Suprapubic skin (tissue), 4 donors: ENCODE measurements around the gene PELI2.

Experiments
- POLR2A ChIP-seq, 2 donors: fragments of 450-650 bp; IDR thresholded peaks; one replicate each; pipeline ENCODE4 v1.6.1; 2017; ENCODE audit warnings: antibody characterized with exemption in 2 of 2, mild to moderate bottlenecking in 2 of 2, moderate library complexity in 2 of 2
- POLR2AphosphoS5 ChIP-seq, 3 donors: sonication (generic); formaldehyde crosslinking; IDR thresholded peaks; one replicate each; pipeline ENCODE4 v1.6.1; 2017; ENCODE audit warnings: antibody characterized with exemption in 3 of 3
- TF ChIP-seq, protein P1 (sequence below), 2 donors: fragments of 200-600 bp in 1 of 2; fragments of 450-650 bp in 1 of 2; sonication (generic) in 1 of 2; IDR thresholded peaks; one replicate each; pipeline ENCODE4 v1.5.1; 2016 to 2019; ENCODE audit warnings: antibody characterized with exemption in 2 of 2, mild to moderate bottlenecking in 1 of 2, moderate library complexity in 1 of 2

GRCh38 chr14:56118611-56119181 is 485 bp downstream of the PELI2 start:
- TF ChIP-seq, protein P1, sequence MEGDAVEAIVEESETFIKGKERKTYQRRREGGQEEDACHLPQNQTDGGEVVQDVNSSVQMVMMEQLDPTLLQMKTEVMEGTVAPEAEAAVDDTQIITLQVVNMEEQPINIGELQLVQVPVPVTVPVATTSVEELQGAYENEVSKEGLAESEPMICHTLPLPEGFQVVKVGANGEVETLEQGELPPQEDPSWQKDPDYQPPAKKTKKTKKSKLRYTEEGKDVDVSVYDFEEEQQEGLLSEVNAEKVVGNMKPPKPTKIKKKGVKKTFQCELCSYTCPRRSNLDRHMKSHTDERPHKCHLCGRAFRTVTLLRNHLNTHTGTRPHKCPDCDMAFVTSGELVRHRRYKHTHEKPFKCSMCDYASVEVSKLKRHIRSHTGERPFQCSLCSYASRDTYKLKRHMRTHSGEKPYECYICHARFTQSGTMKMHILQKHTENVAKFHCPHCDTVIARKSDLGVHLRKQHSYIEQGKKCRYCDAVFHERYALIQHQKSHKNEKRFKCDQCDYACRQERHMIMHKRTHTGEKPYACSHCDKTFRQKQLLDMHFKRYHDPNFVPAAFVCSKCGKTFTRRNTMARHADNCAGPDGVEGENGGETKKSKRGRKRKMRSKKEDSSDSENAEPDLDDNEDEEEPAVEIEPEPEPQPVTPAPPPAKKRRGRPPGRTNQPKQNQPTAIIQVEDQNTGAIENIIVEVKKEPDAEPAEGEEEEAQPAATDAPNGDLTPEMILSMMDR (IDR thresholded peaks at IDR 0.05) = no peak
- TF ChIP-seq POLR2AphosphoS5 (IDR thresholded peaks at IDR 0.05) (no peak), POLR2A (IDR thresholded peaks at IDR 0.05) (no peak)
